Non-pigmented ciliary epithelial cell (primary cell): ENCODE results near the gene CKM.
"Not testable (repeated sequence)": the region's sequence is repeated elsewhere in the genome, so short reads cannot be mapped to it uniquely, and the experiment has no call there.

ENCODE experiments used
- DNase-seq: peaks from one replicate; pipeline ENCODE4 v3.0.0-alpha.2; 2010; ENCODE audit warnings: low read depth

CKM gene

GRCh38 chr19:45320997-45321775, 1.5 kb downstream of the CKM start:
- no peak for DNase-seq

GRCh38 chr19:45315304-45315703, 7.4 kb downstream of the CKM start:
- DNase-seq = no peak

- DNase-seq = no peak
Observed at GRCh38 chr19:45314708-45315245, 7.9 kb downstream of the CKM start.

GRCh38 chr19:45312285-45312684, 10.4 kb downstream of the CKM start:
- not testable (repeated sequence) for DNase-seq

- no peak for DNase-seq
Observed at GRCh38 chr19:45311621-45312020, 11.1 kb downstream of the CKM start.

GRCh38 chr19:45309322-45309721, 13.4 kb downstream of the CKM start:
- DNase-seq = not testable (repeated sequence)

- DNase-seq = no peak
Observed at GRCh38 chr19:45307361-45307760, 15.3 kb downstream of the CKM start.

GRCh38 chr19:45306518-45307027, 16.1 kb downstream of the CKM start:
- no peak for DNase-seq

- no peak for DNase-seq
Observed at GRCh38 chr19:45306040-45306439, 16.6 kb downstream of the CKM start.

- DNase-seq = no peak
Observed at GRCh38 chr19:45305421-45305820, 17.3 kb downstream of the CKM start.

GRCh38 chr19:45305007-45305406, 17.7 kb downstream of the CKM start:
- DNase-seq = no peak

GRCh38 chr19:45304141-45304926, 18.3 kb downstream of the CKM start:
- DNase-seq = no peak

- no peak for DNase-seq
Observed at GRCh38 chr19:45303269-45304060, 19.2 kb downstream of the CKM start.

GRCh38 chr19:45302416-45302815, 20.3 kb downstream of the CKM start:
- DNase-seq = no peak

GRCh38 chr19:45299719-45300118, 23.0 kb downstream of the CKM start:
- DNase-seq = no peak

- DNase-seq = no peak
Observed at GRCh38 chr19:45298264-45298663, 24.4 kb downstream of the CKM start.

GRCh38 chr19:45297674-45298073, 25.0 kb downstream of the CKM start:
- no peak for DNase-seq

GRCh38 chr19:45296355-45296754, 26.3 kb downstream of the CKM start:
- DNase-seq = no peak

GRCh38 chr19:45295873-45296272, 26.8 kb downstream of the CKM start:
- no peak for DNase-seq

- DNase-seq = no peak
Observed at GRCh38 chr19:45294291-45295029, 28.2 kb downstream of the CKM start.

GRCh38 chr19:45293682-45294081, 29.0 kb downstream of the CKM start:
- DNase-seq = no peak
